Activated T-cell treated with anti-CD3 and anti-CD28 coated beads, Interleukin-2, amount 50 U/mL, for 1 hour (primary cell): ENCODE results near the gene ERGIC2.
"Not testable (repeated sequence)": the region's sequence is repeated elsewhere in the genome, so short reads cannot be mapped to it uniquely, and the experiment has no call there.

Experiments used
- DNase-seq: peaks from one replicate; pipeline ENCODE4 v3.0.0-alpha.2; 2020

The ERGIC2 gene, protein sequence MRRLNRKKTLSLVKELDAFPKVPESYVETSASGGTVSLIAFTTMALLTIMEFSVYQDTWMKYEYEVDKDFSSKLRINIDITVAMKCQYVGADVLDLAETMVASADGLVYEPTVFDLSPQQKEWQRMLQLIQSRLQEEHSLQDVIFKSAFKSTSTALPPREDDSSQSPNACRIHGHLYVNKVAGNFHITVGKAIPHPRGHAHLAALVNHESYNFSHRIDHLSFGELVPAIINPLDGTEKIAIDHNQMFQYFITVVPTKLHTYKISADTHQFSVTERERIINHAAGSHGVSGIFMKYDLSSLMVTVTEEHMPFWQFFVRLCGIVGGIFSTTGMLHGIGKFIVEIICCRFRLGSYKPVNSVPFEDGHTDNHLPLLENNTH

GRCh38 chr12:29380536-29381523, at the start of gene ERGIC2:
Gene ERGIC2, minus strand, starts transcription at chr12:29381172. Its CDS starts 9,539 bp downstream, at chr12:29371633.
- DNase-seq, result peak; percentile 86

DNA sequence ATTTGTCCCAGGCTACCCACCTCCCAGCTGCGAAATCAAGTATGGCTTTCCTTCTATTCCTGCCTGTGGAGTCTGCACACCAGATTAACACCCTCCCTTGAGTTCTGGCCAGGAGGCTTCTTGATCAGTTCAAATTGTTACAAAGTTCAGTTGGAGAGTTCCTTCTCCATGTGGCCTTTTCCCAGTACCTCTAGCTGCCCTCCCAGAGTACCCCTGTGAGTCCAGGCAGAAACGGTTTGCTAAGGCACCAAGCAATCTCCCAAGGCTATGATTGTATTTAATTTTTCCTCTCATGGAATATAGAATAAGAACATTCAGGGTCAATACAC, 49.7 kb upstream of the ERGIC2 start:
- no peak for DNase-seq

DNA sequence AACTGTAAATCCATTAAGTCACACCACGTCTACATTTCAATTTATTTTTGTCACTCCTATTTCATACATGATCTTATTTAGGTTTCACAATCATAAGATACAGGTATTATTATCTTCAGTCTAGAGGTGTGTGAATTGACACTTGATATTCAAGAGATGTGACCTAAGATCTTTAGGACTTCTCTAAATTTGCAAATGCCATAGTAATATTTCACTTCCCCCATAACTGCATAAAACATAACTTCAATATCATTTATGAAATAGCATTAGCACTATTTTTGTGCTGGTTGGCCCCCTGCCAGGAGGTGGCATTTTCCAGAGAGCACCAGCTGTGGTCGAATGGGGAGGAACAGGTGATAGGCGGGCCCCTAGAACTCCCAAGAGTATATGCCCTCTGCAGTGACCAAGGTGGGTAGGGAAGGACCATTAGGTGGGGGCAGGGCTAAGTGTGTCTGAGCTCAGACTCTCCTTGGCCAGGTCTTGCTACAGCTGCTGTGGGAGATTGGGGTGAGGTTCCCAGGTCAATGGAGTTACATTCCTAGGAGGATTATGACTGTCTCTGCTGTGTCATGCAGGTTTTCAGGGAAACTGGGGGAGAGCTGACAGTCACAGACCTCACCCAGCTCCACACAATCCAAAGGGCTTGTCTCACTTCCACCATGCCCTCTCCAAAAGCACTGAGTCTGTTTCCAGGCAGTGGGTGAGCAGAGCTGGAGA, 49.2 kb upstream of the ERGIC2 start:
- DNase-seq, result no peak

DNA sequence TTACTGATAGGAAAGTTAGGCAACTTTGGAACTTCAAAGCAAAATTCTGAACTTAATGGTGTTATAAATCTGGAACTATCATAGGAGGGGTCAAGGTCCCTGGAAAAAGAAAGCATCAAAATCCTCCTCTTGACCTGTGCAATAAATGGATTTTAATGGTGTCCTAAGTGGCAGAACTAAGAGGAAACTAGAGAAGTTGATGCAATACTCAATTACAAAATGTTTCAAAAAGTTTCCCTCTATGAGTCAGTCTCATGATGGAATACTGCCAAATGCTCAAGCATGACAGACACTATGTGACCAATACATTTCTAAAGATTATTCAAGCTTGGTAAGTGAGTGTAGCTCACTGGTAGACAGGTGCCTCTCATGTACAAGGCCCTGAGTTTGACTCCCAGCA, 47.7 kb upstream of the ERGIC2 start:
- no peak for DNase-seq

GRCh38 chr12:29427964-29428363, 47.0 kb upstream of the ERGIC2 start:
- DNase-seq, result no peak

GRCh38 chr12:29426498-29426897, 45.5 kb upstream of the ERGIC2 start:
- no peak for DNase-seq

- no peak for DNase-seq
Observed at GRCh38 chr12:29425722-29426121, 44.8 kb upstream of the ERGIC2 start.

GRCh38 chr12:29416748-29417147, 35.8 kb upstream of the ERGIC2 start:
- DNase-seq, result no peak

DNA sequence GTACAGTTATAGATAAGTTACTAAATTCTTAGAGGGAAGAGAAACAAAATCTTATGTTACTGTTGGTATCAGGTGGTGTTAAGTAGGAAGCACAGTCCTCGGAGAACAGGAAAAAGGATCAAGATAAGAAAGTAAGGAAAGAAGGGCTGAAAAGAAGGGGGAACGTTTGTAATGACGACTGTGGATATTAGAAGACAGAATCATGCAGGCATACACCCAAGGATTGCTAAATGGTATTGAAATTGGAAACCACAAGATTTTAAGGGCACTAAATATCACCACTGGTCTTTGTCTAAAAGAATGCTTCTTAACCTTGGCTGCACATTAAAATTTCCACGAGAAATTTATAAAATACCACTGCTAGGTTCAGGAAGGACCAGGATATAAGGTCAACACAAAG, 34.1 kb upstream of the ERGIC2 start:
- DNase-seq, result no peak

GRCh38 chr12:29414368-29414767, 33.4 kb upstream of the ERGIC2 start:
- no peak for DNase-seq

GRCh38 chr12:29405561-29405960, 24.6 kb upstream of the ERGIC2 start:
- DNase-seq, result no peak

- no peak for DNase-seq
Observed at GRCh38 chr12:29403991-29404390, 23.0 kb upstream of the ERGIC2 start.

DNA sequence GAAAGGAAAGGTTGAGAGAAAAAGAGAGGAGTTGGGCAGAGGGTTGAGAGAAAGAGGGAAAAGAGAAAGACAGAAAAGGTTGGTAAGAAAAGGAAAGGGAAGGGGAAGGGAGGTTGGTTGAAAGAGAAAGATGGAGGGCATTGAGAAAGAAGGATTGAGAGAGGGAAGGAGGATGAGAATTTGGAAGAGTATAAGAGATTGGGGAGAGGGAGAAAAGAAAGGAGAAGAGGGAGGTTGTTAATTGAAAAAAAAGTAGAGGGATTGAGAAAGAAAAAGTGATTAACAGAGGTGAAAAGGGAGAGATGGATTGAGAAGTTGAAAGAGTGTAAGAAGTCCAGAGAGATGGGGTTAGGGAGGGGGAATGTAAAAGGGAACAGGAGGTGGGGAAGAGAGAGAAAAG, 21.5 kb upstream of the ERGIC2 start:
- DNase-seq, result no peak

DNA sequence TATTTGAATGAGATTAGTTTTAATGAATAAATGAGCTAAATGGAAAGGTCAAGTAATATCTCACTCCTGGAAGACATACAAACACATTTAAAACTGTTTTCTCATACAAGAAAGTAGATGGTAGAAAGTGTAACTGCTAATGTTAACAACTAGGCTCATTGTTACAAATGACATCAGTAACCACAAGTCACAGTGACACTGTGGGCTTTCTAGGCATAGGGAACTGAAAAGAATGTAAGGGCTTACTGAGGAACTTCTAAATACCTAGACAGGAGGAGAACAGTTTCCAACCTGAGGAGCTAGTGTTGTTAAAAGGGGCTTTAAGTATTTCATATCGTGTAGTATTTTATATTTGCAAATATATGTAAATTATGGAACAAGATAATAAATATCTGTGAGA, 17.5 kb upstream of the ERGIC2 start:
- DNase-seq, result no peak

DNA sequence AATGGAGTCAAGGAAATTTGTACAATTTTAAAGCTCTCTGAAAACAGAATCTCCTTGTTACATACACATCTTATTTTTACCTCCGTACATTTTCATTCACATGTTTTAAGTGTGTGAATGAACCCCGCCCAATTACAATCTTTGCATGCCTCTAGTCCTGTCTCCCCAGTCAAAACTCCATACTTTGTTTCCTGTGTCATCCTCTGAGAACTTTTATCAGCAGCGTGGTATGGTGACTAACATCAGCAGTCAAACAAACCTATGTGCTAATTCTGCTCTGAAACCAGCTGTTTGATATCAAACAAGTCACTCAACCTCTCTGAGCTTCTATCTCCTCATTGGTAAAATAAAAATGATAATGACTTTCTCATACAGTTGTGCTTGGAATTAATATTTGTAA, 15.8 kb upstream of the ERGIC2 start:
- DNase-seq, result no peak

- DNase-seq, result no peak
Observed at GRCh38 chr12:29395356-29395755, 14.4 kb upstream of the ERGIC2 start.

GRCh38 chr12:29390419-29390818, 9.4 kb upstream of the ERGIC2 start:
- DNase-seq, result not testable (repeated sequence)

DNA sequence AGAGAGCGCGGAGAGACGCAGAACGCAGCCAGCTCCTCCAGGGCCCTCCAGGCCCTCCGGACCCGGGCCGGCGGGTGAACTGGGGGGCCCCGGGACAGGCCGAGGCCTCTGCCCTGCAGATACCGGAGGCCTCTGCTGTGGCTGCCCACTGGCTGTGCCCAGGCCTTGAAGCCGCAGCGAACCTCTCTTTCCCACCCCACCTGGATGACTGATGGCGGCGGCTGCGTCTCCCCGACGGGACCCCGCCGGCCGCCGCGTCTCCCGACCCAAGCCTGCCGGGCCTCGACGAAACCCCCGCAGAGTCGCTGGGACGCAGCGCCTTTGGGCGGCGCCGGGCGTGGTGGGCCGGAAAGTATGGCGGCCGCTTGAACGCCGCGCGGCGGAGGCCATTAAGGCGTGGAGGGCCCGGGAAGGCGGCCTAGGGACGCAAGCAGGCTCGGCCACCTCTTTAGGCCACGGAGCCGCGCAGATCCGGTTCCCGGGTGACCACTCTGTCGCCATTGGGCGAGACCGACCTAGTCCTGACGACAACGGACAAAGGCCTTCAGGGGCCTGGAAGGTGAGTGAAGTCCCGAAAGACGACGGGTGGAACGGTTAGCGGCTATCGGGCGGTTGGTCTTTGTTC, 8.4 kb upstream of the ERGIC2 start:
- DNase-seq, result no peak

- not testable (repeated sequence) for DNase-seq
Observed at GRCh38 chr12:29386084-29386680, 5.2 kb upstream of the ERGIC2 start.

DNA sequence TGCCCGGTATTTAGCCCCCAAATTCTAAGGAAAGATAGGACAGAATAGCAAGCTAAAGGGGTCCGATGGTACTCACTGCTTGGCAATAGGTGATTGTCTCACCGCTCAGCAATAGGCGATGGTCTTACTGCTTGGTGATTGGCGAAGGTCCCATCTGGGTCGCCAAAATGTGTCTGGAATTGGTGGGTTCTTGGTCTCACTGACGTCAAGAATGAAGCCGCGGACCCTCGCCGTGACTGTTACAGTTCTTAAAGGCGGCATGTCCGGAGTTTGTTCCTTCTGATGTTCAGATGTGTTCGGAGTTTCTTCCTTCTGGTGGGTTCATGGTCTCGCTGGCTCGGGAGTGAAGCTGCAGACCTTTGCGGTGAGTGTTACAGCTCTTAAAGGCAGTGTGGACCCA, 4.2 kb upstream of the ERGIC2 start:
- not testable (repeated sequence) for DNase-seq

GRCh38 chr12:29382251-29382650, 1.3 kb upstream of the ERGIC2 start:
- DNase-seq, result no peak

DNA sequence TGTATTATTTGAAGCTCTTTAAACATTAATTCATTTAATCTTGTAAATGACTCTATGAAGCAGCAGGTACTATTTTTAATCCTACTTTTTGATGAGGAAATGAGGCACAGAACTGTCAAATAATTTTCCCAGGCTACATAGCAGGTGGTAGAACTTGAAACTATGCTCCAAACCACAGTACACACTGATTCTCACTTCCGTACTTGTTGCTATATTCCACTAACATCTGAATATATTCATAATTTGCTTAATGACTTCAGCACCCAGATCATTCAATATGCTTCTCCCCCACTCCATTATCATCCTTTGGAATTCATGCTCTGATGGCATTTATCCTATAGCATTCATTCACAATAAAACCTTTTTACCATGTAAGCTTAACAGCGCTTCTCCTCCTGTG, 4.9 kb downstream of the ERGIC2 start:
- no peak for DNase-seq
